CD14-positive monocyte (primary cell): ENCODE data around the gene KCNMB1. TPM values are rescaled to one million over a fixed set of nuclear protein-coding genes. Genes with fewer than 3 reads are reported as not detected.

Experiments used
- DNase-seq, 3 donors: peaks; one replicate each; pipeline ENCODE4 v3.0.0-alpha.2; 2011 to 2022
- H2AFZ ChIP-seq: 2 replicates; pipeline ENCODE4 v1.6.0; 2012; ENCODE audit warnings: mild to moderate bottlenecking, low read depth, low read length, inconsistent platforms; ENCODE audit not compliant: insufficient read depth, poor library complexity, severe bottlenecking
- H3K27ac ChIP-seq, 2 donors: 1 replicate in 1 of 2; 2 replicates in 1 of 2; pipeline ENCODE4 v1.5.1; 2012 to 2013; ENCODE audit warnings: low read length in 2 of 2, control low read depth in 1 of 2, inconsistent platforms in 1 of 2, low read depth in 1 of 2, mild to moderate bottlenecking in 1 of 2
- H3K27me3 ChIP-seq, 2 donors: one replicate each; pipeline versions ENCODE4 v1.6.0 to v1.6.1; 2011 to 2013; ENCODE audit warnings: low read length in 2 of 2; ENCODE audit not compliant: control insufficient read depth in 2 of 2, insufficient read depth in 2 of 2
- H3K36me3 ChIP-seq, 2 donors: replicated peaks in 1 of 2; 1 replicate in 1 of 2; 2 replicates in 1 of 2; pipeline versions ENCODE4 v1.5.1 to v1.6.1; 2012 to 2013; ENCODE audit warnings: low read length in 2 of 2, control low read depth in 1 of 2, inconsistent platforms in 1 of 2, mild to moderate bottlenecking in 1 of 2; ENCODE audit not compliant: insufficient read depth in 2 of 2, control insufficient read depth in 1 of 2
- H3K4me1 ChIP-seq, 2 donors: 1 replicate in 1 of 2; 2 replicates in 1 of 2; pipeline versions ENCODE4 v1.5.1 to v1.6.1; 2012 to 2013; ENCODE audit warnings: low read length in 2 of 2, control low read depth in 1 of 2, inconsistent platforms in 1 of 2, mild to moderate bottlenecking in 1 of 2, moderate library complexity in 1 of 2; ENCODE audit not compliant: insufficient read depth in 2 of 2, control insufficient read depth in 1 of 2
- H3K4me2 ChIP-seq: replicated peaks from 2 replicates; pipeline ENCODE3; 2012; ENCODE audit warnings: low read length, moderate library complexity, mild to moderate bottlenecking; ENCODE audit not compliant: poor library complexity, severe bottlenecking; ENCODE audit errors: extremely low read depth
- H3K4me3 ChIP-seq, 3 experiments: fragments of 200-600 bp in 1 of 3; sonication (generic) in 1 of 3; replicated peaks in 1 of 3; 1 replicate in 2 of 3; 2 replicates in 1 of 3; pipeline ENCODE4 v1.5.1; 2011 to 2013; ENCODE audit warnings: low read length in 3 of 3, mild to moderate bottlenecking in 3 of 3, control low read depth in 2 of 3, low read depth in 2 of 3, inconsistent platforms in 1 of 3, moderate library complexity in 1 of 3
- H3K79me2 ChIP-seq: 2 replicates; pipeline ENCODE4 v1.6.0; 2012; ENCODE audit warnings: mild to moderate bottlenecking, control low read depth, inconsistent platforms, low read length, moderate library complexity; ENCODE audit not compliant: insufficient read depth
- H3K9ac ChIP-seq: 2 replicates; pipeline ENCODE4 v1.6.0; 2017; ENCODE audit warnings: low read length, mild to moderate bottlenecking; ENCODE audit not compliant: insufficient read depth, poor library complexity, severe bottlenecking
- H3K9me3 ChIP-seq, 2 donors: replicated peaks in 1 of 2; 1 replicate in 1 of 2; 2 replicates in 1 of 2; pipeline versions ENCODE4 v1.5.1 to v1.6.1; 2012 to 2013; ENCODE audit warnings: low read length in 2 of 2, control low read depth in 1 of 2; ENCODE audit not compliant: control insufficient read depth in 1 of 2, insufficient read depth in 1 of 2
- H4K20me1 ChIP-seq: 2 replicates; pipeline ENCODE4 v1.6.0; 2012; ENCODE audit warnings: mild to moderate bottlenecking, low read length, control low read depth, moderate library complexity; ENCODE audit not compliant: insufficient read depth
- H3K27ac Mint-ChIP-seq, 7 donors: one replicate each; pipeline ENCODE4 v1.8.0; 2020; ENCODE audit warnings: mild to moderate bottlenecking in 7 of 7, mixed read lengths in 7 of 7, moderate library complexity in 6 of 7, inconsistent platforms in 2 of 7
- H3K27me3 Mint-ChIP-seq, 3 donors: one replicate each; pipeline ENCODE4 v1.8.0; 2021 to 2022; ENCODE audit warnings: low read depth in 3 of 3, mild to moderate bottlenecking in 3 of 3, mixed read lengths in 3 of 3, moderate library complexity in 3 of 3, inconsistent platforms in 1 of 3
- H3K36me3 Mint-ChIP-seq, 2 donors: one replicate each; pipeline ENCODE4 v1.8.0; 2020; ENCODE audit warnings: mixed read lengths in 2 of 2, inconsistent platforms in 1 of 2, mild to moderate bottlenecking in 1 of 2
- H3K4me1 Mint-ChIP-seq: one replicate; pipeline ENCODE4 v1.8.0; 2020; ENCODE audit warnings: mild to moderate bottlenecking, mixed read lengths
- H3K4me3 Mint-ChIP-seq, 2 donors: one replicate each; pipeline ENCODE4 v1.8.0; 2020; ENCODE audit warnings: mild to moderate bottlenecking in 2 of 2, mixed read lengths in 2 of 2, moderate library complexity in 1 of 2
- H3K9me3 Mint-ChIP-seq, 7 donors: one replicate each; pipeline ENCODE4 v1.8.0; 2020 to 2022; ENCODE audit warnings: mixed read lengths in 7 of 7, mild to moderate bottlenecking in 6 of 7, moderate library complexity in 6 of 7, inconsistent platforms in 2 of 7
- CTCF ChIP-seq: fragments of 200-600 bp; IDR thresholded peaks from one replicate; pipeline ENCODE4 v1.8.0; 2022; ENCODE audit warnings: antibody characterized with exemption, mild to moderate bottlenecking
- WGBS: methylation state at CpG from one replicate; pipeline ENCODE4 v1.1.5; 2013; ENCODE audit warnings: missing lambda C conversion rate; ENCODE audit not compliant: insufficient coverage; 5-methylcytosine and 5-hydroxymethylcytosine counted together
- intact Hi-C, 2 donors: fragments of 100-400 bp; cut with micrococcal nuclease; formaldehyde crosslinking; loops; one replicate each; pipeline versions ENCODE4 v1.15.0 to v1.15.1; 2023
- polyA plus RNA-seq, 3 donors: library from polyadenylated mRNA; depleted of rRNA in 1 of 3; unstranded in 2 of 3; stranded (reverse) in 1 of 3; fragments of 300-500 nt in 2 of 3; fragments of >200 nt in 1 of 3; fragmentation: Illumina TruSeq in 2 of 3; gene quantifications; 1 replicate in 2 of 3; 2 replicates in 1 of 3; pipeline ENCODE4 v1.2.3, GENCODE V29; 2012 to 2021

The KCNMB1 gene
- polyA plus RNA-seq, 3 donors, result 0.79 to 20.8 (median 1.2) TPM

- H2AFZ ChIP-seq, result no peak overlapping the region
- no peaks in the 10 kb centered on the region for H3K36me3 Mint-ChIP-seq
- H3K27me3 Mint-ChIP-seq, result peaks cover 0 to 1% (median 1%) of the 10 kb centered on the region in 3 donors
- H3K4me3 ChIP-seq, result peak overlapping the region in 1 of 3 experiments; percentile 51
- no peaks in the 10 kb centered on the region for H3K36me3 ChIP-seq
- peak overlapping the region; percentile 84 to 96 for H3K27ac ChIP-seq
- H3K27ac Mint-ChIP-seq, result peak overlapping the region; percentile 90 to 99 (median 96)
- H3K4me2 ChIP-seq, result peak overlapping the region; percentile 26
- H3K27me3 ChIP-seq, result no peaks in the 10 kb centered on the region
- intact Hi-C loops, result loop anchor here (5.0 kb wide), 2 partner anchors 34 to 44 kb away; no protein-coding TSS in a partner anchor
- H3K9me3 Mint-ChIP-seq, result no peaks in the 10 kb centered on the region
- no peaks in the 10 kb centered on the region for H4K20me1 ChIP-seq
- H3K4me1 ChIP-seq, result peaks cover 88 to 94% of the 10 kb centered on the region in 2 donors
- H3K4me1 Mint-ChIP-seq, result peaks cover 94% of the 10 kb centered on the region
- peak overlapping the region; percentile 39 for H3K9ac ChIP-seq
- TF ChIP-seq CTCF, result no peak
- peak; percentile 91 to 94 (median 93) for DNase-seq
- WGBS, result no CpG with 5 or more reads among the region's 1 CpG
- H3K79me2 ChIP-seq, result no peaks in the 10 kb centered on the region
- H3K4me3 Mint-ChIP-seq, result peak overlapping the region in 1 of 2 donors; percentile 15
- H3K9me3 ChIP-seq, result no peaks in the 10 kb centered on the region
Observed at GRCh38 chr5:170363671-170364070, 25.5 kb downstream of the KCNMB1 start.

GRCh38 chr5:170362656-170363055 lies 26.5 kb downstream of the KCNMB1 start:
- no peaks in the 10 kb centered on the region for H4K20me1 ChIP-seq
- peak overlapping the region; percentile 84 to 96 for H3K27ac ChIP-seq
- no peaks in the 10 kb centered on the region for H3K36me3 Mint-ChIP-seq
- H3K79me2 ChIP-seq, result no peaks in the 10 kb centered on the region
- 69% methylated on average over 5 of the region's 6 CpGs for whole genome bisulfite sequencing
- DNase-seq, result peak in 1 of 3 donors; percentile 10
- no peak overlapping the region for H3K9ac ChIP-seq
- peak overlapping the region; percentile 26 for H3K4me2 ChIP-seq
- H3K4me1 Mint-ChIP-seq, result peaks cover 94% of the 10 kb centered on the region
- peak overlapping the region in 1 of 3 experiments; percentile 51 for H3K4me3 ChIP-seq
- no peak overlapping the region for H3K4me3 Mint-ChIP-seq
- peaks cover 92 to 94% of the 10 kb centered on the region in 2 donors for H3K4me1 ChIP-seq
- no peaks in the 10 kb centered on the region for H3K36me3 ChIP-seq
- no peaks in the 10 kb centered on the region for H3K9me3 ChIP-seq
- intact Hi-C loops, result loop anchor here (5.0 kb wide), 2 partner anchors 35 to 45 kb away; no protein-coding TSS in a partner anchor
- no peak for TF ChIP-seq CTCF
- peaks cover 1 to 2% (median 1%) of the 10 kb centered on the region in 3 donors for H3K27me3 Mint-ChIP-seq
- H3K27me3 ChIP-seq, result no peaks in the 10 kb centered on the region
- H3K27ac Mint-ChIP-seq, result peak overlapping the region; percentile 90 to 99 (median 96)
- H3K9me3 Mint-ChIP-seq, result no peaks in the 10 kb centered on the region
- H2AFZ ChIP-seq, result no peak overlapping the region
